ENCODE results near the gene NDUFV2.

DNA sequence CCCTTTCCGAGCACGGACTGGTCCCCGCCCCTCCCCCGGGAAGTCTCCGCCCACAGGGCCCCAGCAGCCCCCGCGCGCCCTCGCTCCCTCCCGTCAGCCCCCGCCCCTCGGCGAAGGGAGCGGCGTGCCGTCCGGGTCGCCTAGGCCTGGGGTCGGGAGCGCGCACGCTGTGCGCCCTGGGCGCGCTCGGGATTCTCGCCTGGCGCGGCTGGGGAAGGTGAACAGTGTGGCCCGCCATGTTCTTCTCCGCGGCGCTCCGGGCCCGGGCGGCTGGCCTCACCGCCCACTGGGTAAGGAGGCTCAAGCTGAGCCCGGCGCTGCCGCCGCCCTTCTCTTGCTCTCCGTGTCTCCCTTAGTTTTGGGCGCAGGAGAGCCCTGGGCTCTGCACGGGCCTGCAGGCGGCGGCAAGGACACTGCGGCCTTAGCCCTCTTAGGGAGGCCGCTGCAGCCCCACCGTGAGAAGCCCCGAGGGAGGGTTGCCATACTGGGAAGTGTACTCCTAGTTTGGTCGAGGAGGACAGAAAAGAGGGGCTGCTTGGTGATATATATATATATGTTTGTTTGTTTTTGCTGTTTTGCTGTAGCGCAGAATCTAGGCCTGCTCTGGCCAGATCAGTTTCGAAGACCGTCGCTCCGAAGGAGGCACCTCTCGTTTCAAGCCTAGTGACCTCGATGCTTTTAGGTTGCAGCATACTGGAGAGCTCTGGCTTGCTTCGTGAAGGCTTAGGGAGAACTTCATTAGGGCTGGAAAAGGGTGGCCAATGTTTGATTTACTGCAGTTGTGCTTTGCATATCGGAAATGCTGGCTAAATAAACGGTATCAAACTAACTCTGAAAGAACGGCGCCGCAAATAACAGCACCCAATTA is at the start of gene NDUFV2:
- TF ChIP-seq, protein P1, sequence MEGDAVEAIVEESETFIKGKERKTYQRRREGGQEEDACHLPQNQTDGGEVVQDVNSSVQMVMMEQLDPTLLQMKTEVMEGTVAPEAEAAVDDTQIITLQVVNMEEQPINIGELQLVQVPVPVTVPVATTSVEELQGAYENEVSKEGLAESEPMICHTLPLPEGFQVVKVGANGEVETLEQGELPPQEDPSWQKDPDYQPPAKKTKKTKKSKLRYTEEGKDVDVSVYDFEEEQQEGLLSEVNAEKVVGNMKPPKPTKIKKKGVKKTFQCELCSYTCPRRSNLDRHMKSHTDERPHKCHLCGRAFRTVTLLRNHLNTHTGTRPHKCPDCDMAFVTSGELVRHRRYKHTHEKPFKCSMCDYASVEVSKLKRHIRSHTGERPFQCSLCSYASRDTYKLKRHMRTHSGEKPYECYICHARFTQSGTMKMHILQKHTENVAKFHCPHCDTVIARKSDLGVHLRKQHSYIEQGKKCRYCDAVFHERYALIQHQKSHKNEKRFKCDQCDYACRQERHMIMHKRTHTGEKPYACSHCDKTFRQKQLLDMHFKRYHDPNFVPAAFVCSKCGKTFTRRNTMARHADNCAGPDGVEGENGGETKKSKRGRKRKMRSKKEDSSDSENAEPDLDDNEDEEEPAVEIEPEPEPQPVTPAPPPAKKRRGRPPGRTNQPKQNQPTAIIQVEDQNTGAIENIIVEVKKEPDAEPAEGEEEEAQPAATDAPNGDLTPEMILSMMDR (IDR thresholded peaks at IDR 0.05) = peak in 2 of 6 experiments; percentile 12 to 16
- peak in 2 of 4 donors; percentile 70 to 98 for TF ChIP-seq POLR2A (IDR thresholded peaks at IDR 0.05)

Measured in esophagus squamous epithelium (tissue), 4 donors.